ENCODE measurements around the gene NECAB2. TPM values are rescaled to one million over a fixed set of nuclear protein-coding genes. Genes with fewer than 3 reads are reported as not detected.

Gene NECAB2
- total RNA-seq, 2 experiments from 2014 or later = not detected

DNA sequence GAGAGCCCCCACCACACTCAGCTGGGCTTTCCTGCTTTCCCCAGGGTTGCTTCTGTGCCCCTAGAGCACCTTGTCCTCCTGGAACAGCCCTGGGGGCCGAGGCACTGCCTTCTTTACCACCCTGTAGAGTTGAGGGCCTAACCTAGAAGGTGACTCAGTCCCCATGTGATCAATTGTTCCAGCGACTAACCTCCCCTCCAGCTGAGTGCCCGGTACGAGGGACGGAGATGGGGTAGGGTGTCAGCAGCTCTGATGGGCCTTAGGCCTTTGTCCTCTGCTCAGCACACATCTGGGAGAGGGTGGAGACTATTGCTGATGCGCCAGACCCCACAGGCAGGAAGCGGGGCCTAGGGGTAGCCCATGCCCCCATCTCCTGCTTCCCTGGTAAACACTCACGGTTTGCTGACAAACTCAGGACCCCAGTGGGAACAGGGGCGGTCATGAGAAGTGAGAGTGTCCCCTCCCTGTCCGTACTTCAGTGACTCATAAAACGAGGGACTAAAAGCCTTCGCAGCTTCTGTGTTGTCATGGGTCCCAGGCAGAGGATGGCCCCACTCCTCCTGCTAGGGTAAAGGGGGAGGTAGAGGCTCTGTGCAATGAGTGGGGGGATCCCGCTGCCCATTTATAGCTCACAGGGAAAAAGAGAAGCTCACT, 33.1 kb downstream of the NECAB2 start:
- intact Hi-C loops (cut with DNase I, micrococcal nuclease) = no loop called here
- no peak overlapping the region for H3K4me3 Mint-ChIP-seq

DNA sequence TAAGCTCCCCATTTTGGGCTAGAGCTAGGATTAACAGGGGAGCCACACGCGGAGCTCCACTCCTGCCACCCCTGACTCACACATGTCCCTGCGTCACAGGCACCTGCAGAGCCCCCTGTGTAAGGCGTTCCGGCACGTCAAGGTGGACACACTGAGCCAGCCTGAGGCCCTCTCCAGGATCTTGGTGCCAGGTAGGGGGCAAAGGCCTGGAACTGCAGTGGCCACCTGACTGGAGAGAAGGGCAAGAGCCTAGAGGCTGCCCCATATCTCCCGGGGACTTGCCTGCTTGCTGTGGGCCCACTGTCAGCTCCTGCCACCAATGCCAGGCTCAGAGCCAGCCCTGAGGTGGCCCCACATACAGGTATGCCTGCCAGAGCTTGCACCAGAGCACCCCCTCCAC, 33.7 kb downstream of the NECAB2 start:
- Mint-ChIP-seq H3K27me3 (peaks cover 14% of the 10 kb centered on the region), H3K4me1 (ENCODE audit: low read depth) (no peaks in the 10 kb centered on the region), H3K36me3 (ENCODE audit: low read depth) (no peaks in the 10 kb centered on the region), H3K9me3 (no peaks in the 10 kb centered on the region), H3K4me3 (no peak overlapping the region), H3K27ac (no peak overlapping the region)
- Histone ChIP-seq H3K36me3 (ENCODE audit: insufficient read depth, low read length) (no peaks in the 10 kb centered on the region), H3K4me1 (ENCODE audit: insufficient read depth, low read length) (no peaks in the 10 kb centered on the region), H3K27me3 (ENCODE audit: control insufficient read depth in 1 of 2, insufficient read depth in 2 of 2, low read length in 2 of 2) (peaks cover 0 to 9% of the 10 kb centered on the region in 2 experiments), H3K4me3 (ENCODE audit: low read length) (no peak overlapping the region), H3K27ac (ENCODE audit: low read depth in 1 of 2, low read length in 2 of 2) (no peak overlapping the region), H3K9me3 (ENCODE audit: control insufficient read depth in 1 of 2, insufficient read depth in 1 of 2, low read length in 2 of 2) (peaks cover 0 to 9% of the 10 kb centered on the region in 2 experiments)
- TF ChIP-seq, protein P1, sequence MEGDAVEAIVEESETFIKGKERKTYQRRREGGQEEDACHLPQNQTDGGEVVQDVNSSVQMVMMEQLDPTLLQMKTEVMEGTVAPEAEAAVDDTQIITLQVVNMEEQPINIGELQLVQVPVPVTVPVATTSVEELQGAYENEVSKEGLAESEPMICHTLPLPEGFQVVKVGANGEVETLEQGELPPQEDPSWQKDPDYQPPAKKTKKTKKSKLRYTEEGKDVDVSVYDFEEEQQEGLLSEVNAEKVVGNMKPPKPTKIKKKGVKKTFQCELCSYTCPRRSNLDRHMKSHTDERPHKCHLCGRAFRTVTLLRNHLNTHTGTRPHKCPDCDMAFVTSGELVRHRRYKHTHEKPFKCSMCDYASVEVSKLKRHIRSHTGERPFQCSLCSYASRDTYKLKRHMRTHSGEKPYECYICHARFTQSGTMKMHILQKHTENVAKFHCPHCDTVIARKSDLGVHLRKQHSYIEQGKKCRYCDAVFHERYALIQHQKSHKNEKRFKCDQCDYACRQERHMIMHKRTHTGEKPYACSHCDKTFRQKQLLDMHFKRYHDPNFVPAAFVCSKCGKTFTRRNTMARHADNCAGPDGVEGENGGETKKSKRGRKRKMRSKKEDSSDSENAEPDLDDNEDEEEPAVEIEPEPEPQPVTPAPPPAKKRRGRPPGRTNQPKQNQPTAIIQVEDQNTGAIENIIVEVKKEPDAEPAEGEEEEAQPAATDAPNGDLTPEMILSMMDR (IDR thresholded peaks at IDR 0.05) = no peak
- DNase-seq = no peak
- ChIA-PET CTCF (no interaction called here), POLR2A (no interaction called here)
- no peak for ATAC-seq (ENCODE audit: poor library complexity)
- intact Hi-C loops (cut with DNase I, micrococcal nuclease) = no loop called here

More for the DNA sequence above, 33.1 kb downstream of the NECAB2 start:
- Mint-ChIP-seq H3K36me3 (ENCODE audit: low read depth) (no peaks in the 10 kb centered on the region), H3K27me3 (peaks cover 20% of the 10 kb centered on the region), H3K9me3 (no peaks in the 10 kb centered on the region), H3K4me1 (ENCODE audit: low read depth) (no peaks in the 10 kb centered on the region), H3K27ac (no peak overlapping the region)
- peaks cover 0 to 13% of the 10 kb centered on the region in 2 experiments for H3K27me3 ChIP-seq (ENCODE audit: control insufficient read depth in 1 of 2, insufficient read depth in 2 of 2, low read length in 2 of 2)
- no peak overlapping the region for H3K4me3 ChIP-seq (ENCODE audit: low read length)
- POLR2A ChIA-PET = no interaction called here
- H3K4me1 ChIP-seq (ENCODE audit: insufficient read depth, low read length) = no peaks in the 10 kb centered on the region
- H3K27ac ChIP-seq (ENCODE audit: low read depth in 1 of 2, low read length in 2 of 2) = no peak overlapping the region
- H3K9me3 ChIP-seq (ENCODE audit: control insufficient read depth in 1 of 2, insufficient read depth in 1 of 2, low read length in 2 of 2) = peaks cover 0 to 14% of the 10 kb centered on the region in 2 experiments
- CTCF ChIA-PET = no interaction called here
- no peak for DNase-seq
- TF ChIP-seq, protein P1 (IDR thresholded peaks at IDR 0.05) = no peak
- no peaks in the 10 kb centered on the region for H3K36me3 ChIP-seq (ENCODE audit: insufficient read depth, low read length)
- ATAC-seq (ENCODE audit: poor library complexity) = no peak

DNA sequence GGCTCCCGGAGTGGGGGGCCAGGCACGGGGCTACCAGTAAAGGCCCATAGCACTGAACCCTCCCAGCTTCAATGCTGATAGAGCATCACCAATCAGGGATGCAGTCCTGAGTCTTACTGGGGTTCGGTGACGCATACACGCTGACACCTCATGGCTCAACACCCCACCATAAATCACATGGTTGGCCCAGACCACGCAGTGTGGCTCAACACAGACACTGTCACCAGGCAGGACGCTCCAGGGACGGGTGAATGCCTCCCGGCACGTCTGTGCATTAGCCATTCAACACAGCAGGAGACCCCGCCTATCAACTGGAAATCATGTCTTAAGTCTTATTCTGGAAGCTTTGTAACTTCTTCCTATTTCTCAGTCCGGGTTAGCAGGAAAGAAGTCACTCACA, 35.0 kb downstream of the NECAB2 start:
- Mint-ChIP-seq H3K9me3 (no peaks in the 10 kb centered on the region), H3K4me1 (ENCODE audit: low read depth) (no peaks in the 10 kb centered on the region), H3K27ac (no peak overlapping the region), H3K36me3 (ENCODE audit: low read depth) (no peaks in the 10 kb centered on the region), H3K27me3 (peaks cover 13% of the 10 kb centered on the region), H3K4me3 (no peak overlapping the region)
- peaks cover 0 to 7% of the 10 kb centered on the region in 2 experiments for H3K27me3 ChIP-seq (ENCODE audit: control insufficient read depth in 1 of 2, insufficient read depth in 2 of 2, low read length in 2 of 2)
- H3K4me3 ChIP-seq (ENCODE audit: low read length) = no peak overlapping the region
- H3K27ac ChIP-seq (ENCODE audit: low read depth in 1 of 2, low read length in 2 of 2) = no peak overlapping the region
- ChIA-PET CTCF (no interaction called here), POLR2A (interaction anchor here (0.6 kb wide), 1 partner anchor 76 kb away, joined by 3 read pairs; no protein-coding TSS in a partner anchor)
- intact Hi-C loops (cut with DNase I, micrococcal nuclease) = no loop called here
- peaks cover 0 to 8% of the 10 kb centered on the region in 2 experiments for H3K9me3 ChIP-seq (ENCODE audit: control insufficient read depth in 1 of 2, insufficient read depth in 1 of 2, low read length in 2 of 2)
- no peaks in the 10 kb centered on the region for H3K36me3 ChIP-seq (ENCODE audit: insufficient read depth, low read length)
- ATAC-seq (ENCODE audit: poor library complexity) (no peak), DNase-seq (no peak)
- TF ChIP-seq, protein P1 (IDR thresholded peaks at IDR 0.05) = no peak
- no peaks in the 10 kb centered on the region for H3K4me1 ChIP-seq (ENCODE audit: insufficient read depth, low read length)
